GM19463 (cell line): ENCODE data around the gene SEMA4C.
"Not testable (repeated sequence)": the region's sequence is repeated elsewhere in the genome, so short reads cannot be mapped to it uniquely, and the experiment has no call there.

Experiments used
- ATAC-seq: cut with Tn5 transposase; IDR thresholded peaks from one replicate; pipeline ENCODE4 v1.9.1; 2021; ENCODE audit warnings: mild to moderate bottlenecking, moderate library complexity; ENCODE audit not compliant: unreplicated experiment

The SEMA4C gene

GRCh38 chr2:96898641-96899412 lies 28.9 kb upstream of the SEMA4C start:
- ATAC-seq = no peak

- no peak for ATAC-seq
Observed at GRCh38 chr2:96898135-96898505, 28.2 kb upstream of the SEMA4C start.

- ATAC-seq = no peak
Observed at GRCh38 chr2:96897491-96898134, 27.7 kb upstream of the SEMA4C start.

- no peak for ATAC-seq
Observed at GRCh38 chr2:96895746-96896651, 26.1 kb upstream of the SEMA4C start.

GRCh38 chr2:96895032-96895745 lies 25.3 kb upstream of the SEMA4C start:
- ATAC-seq = no peak

GRCh38 chr2:96894151-96894531 lies 24.3 kb upstream of the SEMA4C start:
- ATAC-seq = no peak

- no peak for ATAC-seq
Observed at GRCh38 chr2:96893289-96894150, 23.6 kb upstream of the SEMA4C start.

GRCh38 chr2:96891591-96892333 lies 21.9 kb upstream of the SEMA4C start:
- no peak for ATAC-seq

GRCh38 chr2:96890726-96891385 lies 21.0 kb upstream of the SEMA4C start:
- ATAC-seq = no peak

- no peak for ATAC-seq
Observed at GRCh38 chr2:96890252-96890651, 20.4 kb upstream of the SEMA4C start.

- not testable (repeated sequence) for ATAC-seq
Observed at GRCh38 chr2:96889502-96889901, 19.6 kb upstream of the SEMA4C start.

- ATAC-seq = no peak
Observed at GRCh38 chr2:96888072-96889011, 18.5 kb upstream of the SEMA4C start.

GRCh38 chr2:96887493-96888012 lies 17.7 kb upstream of the SEMA4C start:
- ATAC-seq = no peak

- no peak for ATAC-seq
Observed at GRCh38 chr2:96885432-96886347, 15.8 kb upstream of the SEMA4C start.

- no peak for ATAC-seq
Observed at GRCh38 chr2:96884299-96885094, 14.6 kb upstream of the SEMA4C start.

GRCh38 chr2:96883306-96883705 lies 13.4 kb upstream of the SEMA4C start:
- ATAC-seq = no peak
